ENCODE results near the gene SEMA5B. TPM values are rescaled to one million over a fixed set of nuclear protein-coding genes. Genes with fewer than 3 reads are reported as not detected.

Gene SEMA5B
- polyA plus RNA-seq, 1 of the 3 experiments (the other 2 are of a cell fraction) = 0.43 TPM

DNA sequence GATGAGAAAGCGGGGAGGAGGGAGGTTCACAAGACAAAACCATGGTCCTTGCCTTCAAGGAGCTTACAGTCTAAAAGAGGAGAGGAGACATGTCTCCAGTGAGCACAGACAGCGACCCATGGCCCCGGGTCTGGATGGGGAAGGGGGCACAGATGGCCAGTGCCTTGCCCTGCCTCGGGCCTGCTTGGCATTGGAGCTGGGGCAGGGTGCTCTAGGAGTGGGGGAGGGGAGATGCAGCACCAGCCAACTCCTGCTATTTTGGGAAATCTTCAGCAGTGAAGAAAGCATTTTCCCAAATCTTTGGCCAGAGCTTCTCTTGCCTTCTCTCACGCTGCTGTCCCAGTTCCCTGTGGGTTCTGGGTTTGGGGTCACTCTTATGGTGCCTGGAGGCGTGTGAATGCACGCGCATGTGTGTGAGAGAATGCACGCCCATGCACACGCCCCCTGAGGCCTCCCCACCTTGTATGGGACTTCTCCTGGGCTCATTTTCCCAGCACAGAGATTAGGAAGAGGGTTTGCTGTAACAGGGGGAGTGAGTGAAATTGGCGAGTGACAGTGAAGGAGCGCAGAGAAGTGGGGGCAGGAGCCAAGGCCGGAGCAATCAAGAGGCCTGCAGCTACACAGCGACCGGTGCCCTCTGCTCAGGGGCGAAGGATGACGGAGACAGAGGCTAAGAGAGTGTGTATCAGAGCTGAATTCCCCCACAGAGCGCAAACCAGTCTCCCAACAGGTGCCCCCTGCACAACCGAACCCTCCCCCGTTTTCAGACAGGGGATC lies 71.5 kb downstream of the SEMA5B start:
- Histone ChIP-seq H3K27me3 (ENCODE audit: insufficient read depth) (no peaks in the 10 kb centered on the region), H4K20me1 (ENCODE audit: insufficient read depth) (no peaks in the 10 kb centered on the region), H3K4me3 (ENCODE audit: low read depth in 2 of 2, low read length in 1 of 2) (no peak overlapping the region), H3K36me3 (replicated peaks in 1 of 2; ENCODE audit: control insufficient read depth in 1 of 2, insufficient read depth in 2 of 2, low read length in 1 of 2) (no peaks in the 10 kb centered on the region), H3K27ac (ENCODE audit: low read depth in 2 of 2, low read length in 1 of 2) (no peak overlapping the region), H3K4me1 (ENCODE audit: control insufficient read depth in 1 of 2, insufficient read depth in 2 of 2, low read depth in 1 of 2, low read length in 1 of 2) (peaks cover 0 to 13% of the 10 kb centered on the region in 2 experiments; a peak in 1 of 4 replicates), H3F3A (replicated peaks; ENCODE audit: insufficient read depth) (no peaks in the 10 kb centered on the region), H3K9me2 (no peaks in the 10 kb centered on the region), H2AFZ (ENCODE audit: low read depth) (no peak overlapping the region), H3K9me3 (no peaks in the 10 kb centered on the region), H3K9ac (no peak overlapping the region), H3K4me2 (no peak overlapping the region), H3K79me2 (ENCODE audit: insufficient read depth) (no peaks in the 10 kb centered on the region)
- ChIA-PET POLR2A (no interaction called here), CTCF (interaction anchor here (0.7 to 11.3 kb wide), 8 partner anchors 8 to 71 kb away, joined by 3 to 106 read pairs (median 4); partner anchors contain the start of gene SEMA5B)
- DNase-seq = no peak
- no peak for TF ChIP-seq EZH2phosphoT487 (IDR thresholded peaks at IDR 0.05; ENCODE audit: borderline replicate concordance, low read depth)
- TF ChIP-seq GATA2 (CRISPR knock-in tag; IDR thresholded peaks at IDR 0.05) = no peak
- no peak for TF ChIP-seq TEAD4 (IDR thresholded peaks at IDR 0.05; ENCODE audit: borderline replicate concordance, insufficient read depth)
- TF ChIP-seq MXI1 (IDR thresholded peaks at IDR 0.05; ENCODE audit: low read depth, low read length) = no peak
- TF ChIP-seq, protein P1, sequence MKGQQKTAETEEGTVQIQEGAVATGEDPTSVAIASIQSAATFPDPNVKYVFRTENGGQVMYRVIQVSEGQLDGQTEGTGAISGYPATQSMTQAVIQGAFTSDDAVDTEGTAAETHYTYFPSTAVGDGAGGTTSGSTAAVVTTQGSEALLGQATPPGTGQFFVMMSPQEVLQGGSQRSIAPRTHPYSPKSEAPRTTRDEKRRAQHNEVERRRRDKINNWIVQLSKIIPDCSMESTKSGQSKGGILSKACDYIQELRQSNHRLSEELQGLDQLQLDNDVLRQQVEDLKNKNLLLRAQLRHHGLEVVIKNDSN (IDR thresholded peaks at IDR 0.05; ENCODE audit: borderline replicate concordance, low read depth) = no peak
- no peak for TF ChIP-seq MEF2A (IDR thresholded peaks at IDR 0.05; ENCODE audit: borderline replicate concordance, low read depth)
- TF ChIP-seq RAD21 (IDR thresholded peaks at IDR 0.05; ENCODE audit: low read length) = no peak
- no peak for TF ChIP-seq SIN3A (IDR thresholded peaks at IDR 0.05; ENCODE audit: borderline replicate concordance, low read depth, low read length)
- TF ChIP-seq, protein P2, sequence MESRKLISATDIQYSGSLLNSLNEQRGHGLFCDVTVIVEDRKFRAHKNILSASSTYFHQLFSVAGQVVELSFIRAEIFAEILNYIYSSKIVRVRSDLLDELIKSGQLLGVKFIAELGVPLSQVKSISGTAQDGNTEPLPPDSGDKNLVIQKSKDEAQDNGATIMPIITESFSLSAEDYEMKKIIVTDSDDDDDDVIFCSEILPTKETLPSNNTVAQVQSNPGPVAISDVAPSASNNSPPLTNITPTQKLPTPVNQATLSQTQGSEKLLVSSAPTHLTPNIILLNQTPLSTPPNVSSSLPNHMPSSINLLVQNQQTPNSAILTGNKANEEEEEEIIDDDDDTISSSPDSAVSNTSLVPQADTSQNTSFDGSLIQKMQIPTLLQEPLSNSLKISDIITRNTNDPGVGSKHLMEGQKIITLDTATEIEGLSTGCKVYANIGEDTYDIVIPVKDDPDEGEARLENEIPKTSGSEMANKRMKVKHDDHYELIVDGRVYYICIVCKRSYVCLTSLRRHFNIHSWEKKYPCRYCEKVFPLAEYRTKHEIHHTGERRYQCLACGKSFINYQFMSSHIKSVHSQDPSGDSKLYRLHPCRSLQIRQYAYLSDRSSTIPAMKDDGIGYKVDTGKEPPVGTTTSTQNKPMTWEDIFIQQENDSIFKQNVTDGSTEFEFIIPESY (IDR thresholded peaks at IDR 0.05; ENCODE audit: borderline replicate concordance, low read depth) = no peak
- TF ChIP-seq, protein P3, sequence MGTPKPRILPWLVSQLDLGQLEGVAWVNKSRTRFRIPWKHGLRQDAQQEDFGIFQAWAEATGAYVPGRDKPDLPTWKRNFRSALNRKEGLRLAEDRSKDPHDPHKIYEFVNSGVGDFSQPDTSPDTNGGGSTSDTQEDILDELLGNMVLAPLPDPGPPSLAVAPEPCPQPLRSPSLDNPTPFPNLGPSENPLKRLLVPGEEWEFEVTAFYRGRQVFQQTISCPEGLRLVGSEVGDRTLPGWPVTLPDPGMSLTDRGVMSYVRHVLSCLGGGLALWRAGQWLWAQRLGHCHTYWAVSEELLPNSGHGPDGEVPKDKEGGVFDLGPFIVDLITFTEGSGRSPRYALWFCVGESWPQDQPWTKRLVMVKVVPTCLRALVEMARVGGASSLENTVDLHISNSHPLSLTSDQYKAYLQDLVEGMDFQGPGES (IDR thresholded peaks at IDR 0.05; ENCODE audit: low read depth, low read length) = no peak
- no peak for TF ChIP-seq NFIC (IDR thresholded peaks at IDR 0.05; ENCODE audit: borderline replicate concordance)
- TF ChIP-seq ELF1 (IDR thresholded peaks at IDR 0.05) = no peak
- no peak for TF ChIP-seq RCOR1 (IDR thresholded peaks at IDR 0.05; ENCODE audit: low read length)
- no peak for TF ChIP-seq SMC3 (IDR thresholded peaks at IDR 0.05; ENCODE audit: low read depth, low read length)
- TF ChIP-seq RFX5 (IDR thresholded peaks at IDR 0.05; ENCODE audit: low read length) = no peak
- TF ChIP-seq FOXM1 (IDR thresholded peaks at IDR 0.05; ENCODE audit: low read depth) = no peak
- no peak for TF ChIP-seq FOSL2 (IDR thresholded peaks at IDR 0.05; ENCODE audit: borderline replicate concordance, low read depth)
- TF ChIP-seq RXRA (IDR thresholded peaks at IDR 0.05; ENCODE audit: borderline replicate concordance, low read depth) = no peak
- TF ChIP-seq, protein P4, sequence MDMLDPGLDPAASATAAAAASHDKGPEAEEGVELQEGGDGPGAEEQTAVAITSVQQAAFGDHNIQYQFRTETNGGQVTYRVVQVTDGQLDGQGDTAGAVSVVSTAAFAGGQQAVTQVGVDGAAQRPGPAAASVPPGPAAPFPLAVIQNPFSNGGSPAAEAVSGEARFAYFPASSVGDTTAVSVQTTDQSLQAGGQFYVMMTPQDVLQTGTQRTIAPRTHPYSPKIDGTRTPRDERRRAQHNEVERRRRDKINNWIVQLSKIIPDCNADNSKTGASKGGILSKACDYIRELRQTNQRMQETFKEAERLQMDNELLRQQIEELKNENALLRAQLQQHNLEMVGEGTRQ (IDR thresholded peaks at IDR 0.05; ENCODE audit: borderline replicate concordance, low read depth, low read length) = no peak
- TF ChIP-seq, protein P5, sequence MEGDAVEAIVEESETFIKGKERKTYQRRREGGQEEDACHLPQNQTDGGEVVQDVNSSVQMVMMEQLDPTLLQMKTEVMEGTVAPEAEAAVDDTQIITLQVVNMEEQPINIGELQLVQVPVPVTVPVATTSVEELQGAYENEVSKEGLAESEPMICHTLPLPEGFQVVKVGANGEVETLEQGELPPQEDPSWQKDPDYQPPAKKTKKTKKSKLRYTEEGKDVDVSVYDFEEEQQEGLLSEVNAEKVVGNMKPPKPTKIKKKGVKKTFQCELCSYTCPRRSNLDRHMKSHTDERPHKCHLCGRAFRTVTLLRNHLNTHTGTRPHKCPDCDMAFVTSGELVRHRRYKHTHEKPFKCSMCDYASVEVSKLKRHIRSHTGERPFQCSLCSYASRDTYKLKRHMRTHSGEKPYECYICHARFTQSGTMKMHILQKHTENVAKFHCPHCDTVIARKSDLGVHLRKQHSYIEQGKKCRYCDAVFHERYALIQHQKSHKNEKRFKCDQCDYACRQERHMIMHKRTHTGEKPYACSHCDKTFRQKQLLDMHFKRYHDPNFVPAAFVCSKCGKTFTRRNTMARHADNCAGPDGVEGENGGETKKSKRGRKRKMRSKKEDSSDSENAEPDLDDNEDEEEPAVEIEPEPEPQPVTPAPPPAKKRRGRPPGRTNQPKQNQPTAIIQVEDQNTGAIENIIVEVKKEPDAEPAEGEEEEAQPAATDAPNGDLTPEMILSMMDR (IDR thresholded peaks at IDR 0.05) = no peak
- WGBS (ENCODE audit: low lambda C conversion rate) = 84% methylated on average over 19 of the region's 20 CpGs
